ENCODE results near the gene POU6F2. TPM values are rescaled to one million over a fixed set of nuclear protein-coding genes. Genes with fewer than 3 reads are reported as not detected.

The POU6F2 gene
- total and polyA plus RNA-seq, 9 of the 15 experiments (the other 6 are each of a cell fraction or from before 2014, with no cell fraction given), result 0.29 to 1.5 (median 0.96) TPM

- TF ChIP-seq, protein P1, sequence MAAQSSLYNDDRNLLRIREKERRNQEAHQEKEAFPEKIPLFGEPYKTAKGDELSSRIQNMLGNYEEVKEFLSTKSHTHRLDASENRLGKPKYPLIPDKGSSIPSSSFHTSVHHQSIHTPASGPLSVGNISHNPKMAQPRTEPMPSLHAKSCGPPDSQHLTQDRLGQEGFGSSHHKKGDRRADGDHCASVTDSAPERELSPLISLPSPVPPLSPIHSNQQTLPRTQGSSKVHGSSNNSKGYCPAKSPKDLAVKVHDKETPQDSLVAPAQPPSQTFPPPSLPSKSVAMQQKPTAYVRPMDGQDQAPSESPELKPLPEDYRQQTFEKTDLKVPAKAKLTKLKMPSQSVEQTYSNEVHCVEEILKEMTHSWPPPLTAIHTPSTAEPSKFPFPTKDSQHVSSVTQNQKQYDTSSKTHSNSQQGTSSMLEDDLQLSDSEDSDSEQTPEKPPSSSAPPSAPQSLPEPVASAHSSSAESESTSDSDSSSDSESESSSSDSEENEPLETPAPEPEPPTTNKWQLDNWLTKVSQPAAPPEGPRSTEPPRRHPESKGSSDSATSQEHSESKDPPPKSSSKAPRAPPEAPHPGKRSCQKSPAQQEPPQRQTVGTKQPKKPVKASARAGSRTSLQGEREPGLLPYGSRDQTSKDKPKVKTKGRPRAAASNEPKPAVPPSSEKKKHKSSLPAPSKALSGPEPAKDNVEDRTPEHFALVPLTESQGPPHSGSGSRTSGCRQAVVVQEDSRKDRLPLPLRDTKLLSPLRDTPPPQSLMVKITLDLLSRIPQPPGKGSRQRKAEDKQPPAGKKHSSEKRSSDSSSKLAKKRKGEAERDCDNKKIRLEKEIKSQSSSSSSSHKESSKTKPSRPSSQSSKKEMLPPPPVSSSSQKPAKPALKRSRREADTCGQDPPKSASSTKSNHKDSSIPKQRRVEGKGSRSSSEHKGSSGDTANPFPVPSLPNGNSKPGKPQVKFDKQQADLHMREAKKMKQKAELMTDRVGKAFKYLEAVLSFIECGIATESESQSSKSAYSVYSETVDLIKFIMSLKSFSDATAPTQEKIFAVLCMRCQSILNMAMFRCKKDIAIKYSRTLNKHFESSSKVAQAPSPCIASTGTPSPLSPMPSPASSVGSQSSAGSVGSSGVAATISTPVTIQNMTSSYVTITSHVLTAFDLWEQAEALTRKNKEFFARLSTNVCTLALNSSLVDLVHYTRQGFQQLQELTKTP (IDR thresholded peaks at IDR 0.05; ENCODE audit: low read depth in 1 of 2, partially characterized antibody in 2 of 2), result no peak
- TF ChIP-seq, protein P2, sequence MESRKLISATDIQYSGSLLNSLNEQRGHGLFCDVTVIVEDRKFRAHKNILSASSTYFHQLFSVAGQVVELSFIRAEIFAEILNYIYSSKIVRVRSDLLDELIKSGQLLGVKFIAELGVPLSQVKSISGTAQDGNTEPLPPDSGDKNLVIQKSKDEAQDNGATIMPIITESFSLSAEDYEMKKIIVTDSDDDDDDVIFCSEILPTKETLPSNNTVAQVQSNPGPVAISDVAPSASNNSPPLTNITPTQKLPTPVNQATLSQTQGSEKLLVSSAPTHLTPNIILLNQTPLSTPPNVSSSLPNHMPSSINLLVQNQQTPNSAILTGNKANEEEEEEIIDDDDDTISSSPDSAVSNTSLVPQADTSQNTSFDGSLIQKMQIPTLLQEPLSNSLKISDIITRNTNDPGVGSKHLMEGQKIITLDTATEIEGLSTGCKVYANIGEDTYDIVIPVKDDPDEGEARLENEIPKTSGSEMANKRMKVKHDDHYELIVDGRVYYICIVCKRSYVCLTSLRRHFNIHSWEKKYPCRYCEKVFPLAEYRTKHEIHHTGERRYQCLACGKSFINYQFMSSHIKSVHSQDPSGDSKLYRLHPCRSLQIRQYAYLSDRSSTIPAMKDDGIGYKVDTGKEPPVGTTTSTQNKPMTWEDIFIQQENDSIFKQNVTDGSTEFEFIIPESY (CRISPR knock-in tag; IDR thresholded peaks at IDR 0.05), result no peak
Observed at GRCh38 chr7:38929460-38930171, 48.1 kb upstream of the POU6F2 start (continued).
